Measurements from ENCODE around the gene CAMK2N2. TPM values are rescaled to one million over a fixed set of nuclear protein-coding genes. Genes with fewer than 3 reads are reported as not detected.

The CAMK2N2 gene
- total RNA-seq, 1 experiment from 2014 or later, result 0.66 TPM

DNA sequence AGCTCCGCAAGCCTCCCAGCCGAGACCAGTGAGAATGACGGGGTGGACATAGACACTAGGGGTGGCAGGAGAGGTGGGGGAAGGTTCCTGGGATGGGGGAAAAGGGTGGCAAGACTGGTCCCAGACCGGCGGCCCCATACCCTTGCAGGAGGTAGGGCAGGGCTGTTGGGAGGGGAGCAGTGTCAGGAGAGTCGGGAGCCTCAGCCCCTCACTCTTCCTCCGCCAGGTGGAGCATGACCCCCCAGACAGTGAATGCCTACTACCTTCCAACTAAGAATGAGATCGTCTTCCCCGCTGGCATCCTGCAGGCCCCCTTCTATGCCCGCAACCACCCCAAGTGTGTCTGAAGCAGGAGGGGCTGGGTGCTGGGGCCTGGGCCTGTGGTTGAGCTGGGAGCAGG lies 29.0 kb upstream of the CAMK2N2 start:
- no peaks in the 10 kb centered on the region for H3K9me3 Mint-ChIP-seq (ENCODE audit: unreplicated experiment)
- H3K4me1 Mint-ChIP-seq (ENCODE audit: low read depth, unreplicated experiment), result no peaks in the 10 kb centered on the region
- Histone ChIP-seq H3K4me3 (ENCODE audit: low read depth, low read length) (no peak overlapping the region), H3K4me1 (no peaks in the 10 kb centered on the region), H3K36me3 (ENCODE audit: control insufficient read depth, insufficient read depth, low read length) (no peaks in the 10 kb centered on the region), H3K9me3 (no peaks in the 10 kb centered on the region), H3K27me3 (replicated peaks; ENCODE audit: control insufficient read depth, insufficient read depth, low read length) (no peaks in the 10 kb centered on the region)
- TF ChIP-seq, protein P1, sequence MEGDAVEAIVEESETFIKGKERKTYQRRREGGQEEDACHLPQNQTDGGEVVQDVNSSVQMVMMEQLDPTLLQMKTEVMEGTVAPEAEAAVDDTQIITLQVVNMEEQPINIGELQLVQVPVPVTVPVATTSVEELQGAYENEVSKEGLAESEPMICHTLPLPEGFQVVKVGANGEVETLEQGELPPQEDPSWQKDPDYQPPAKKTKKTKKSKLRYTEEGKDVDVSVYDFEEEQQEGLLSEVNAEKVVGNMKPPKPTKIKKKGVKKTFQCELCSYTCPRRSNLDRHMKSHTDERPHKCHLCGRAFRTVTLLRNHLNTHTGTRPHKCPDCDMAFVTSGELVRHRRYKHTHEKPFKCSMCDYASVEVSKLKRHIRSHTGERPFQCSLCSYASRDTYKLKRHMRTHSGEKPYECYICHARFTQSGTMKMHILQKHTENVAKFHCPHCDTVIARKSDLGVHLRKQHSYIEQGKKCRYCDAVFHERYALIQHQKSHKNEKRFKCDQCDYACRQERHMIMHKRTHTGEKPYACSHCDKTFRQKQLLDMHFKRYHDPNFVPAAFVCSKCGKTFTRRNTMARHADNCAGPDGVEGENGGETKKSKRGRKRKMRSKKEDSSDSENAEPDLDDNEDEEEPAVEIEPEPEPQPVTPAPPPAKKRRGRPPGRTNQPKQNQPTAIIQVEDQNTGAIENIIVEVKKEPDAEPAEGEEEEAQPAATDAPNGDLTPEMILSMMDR (IDR thresholded peaks at IDR 0.05; ENCODE audit: insufficient read depth in 1 of 2, low read depth in 1 of 2, low read length in 1 of 2, severe bottlenecking in 1 of 2, unreplicated experiment in 1 of 2), result no peak
- DNase-seq, result no peak
- CTCF ChIA-PET, result no interaction called here
- no peaks in the 10 kb centered on the region for H3K36me3 Mint-ChIP-seq (ENCODE audit: insufficient read depth, unreplicated experiment)
- no TSS peak for BruUV-seq (replicated peaks)
- peaks cover 4% of the 10 kb centered on the region for H3K27me3 Mint-ChIP-seq (ENCODE audit: insufficient read depth, unreplicated experiment)
- intact Hi-C loops (cut with micrococcal nuclease; ENCODE audit: unreplicated experiment), result no loop called here
- no peak overlapping the region for H3K27ac Mint-ChIP-seq (ENCODE audit: unreplicated experiment)
- POLR2A ChIA-PET, result no interaction called here
- no peak overlapping the region for H3K4me3 Mint-ChIP-seq (ENCODE audit: unreplicated experiment)

DNA sequence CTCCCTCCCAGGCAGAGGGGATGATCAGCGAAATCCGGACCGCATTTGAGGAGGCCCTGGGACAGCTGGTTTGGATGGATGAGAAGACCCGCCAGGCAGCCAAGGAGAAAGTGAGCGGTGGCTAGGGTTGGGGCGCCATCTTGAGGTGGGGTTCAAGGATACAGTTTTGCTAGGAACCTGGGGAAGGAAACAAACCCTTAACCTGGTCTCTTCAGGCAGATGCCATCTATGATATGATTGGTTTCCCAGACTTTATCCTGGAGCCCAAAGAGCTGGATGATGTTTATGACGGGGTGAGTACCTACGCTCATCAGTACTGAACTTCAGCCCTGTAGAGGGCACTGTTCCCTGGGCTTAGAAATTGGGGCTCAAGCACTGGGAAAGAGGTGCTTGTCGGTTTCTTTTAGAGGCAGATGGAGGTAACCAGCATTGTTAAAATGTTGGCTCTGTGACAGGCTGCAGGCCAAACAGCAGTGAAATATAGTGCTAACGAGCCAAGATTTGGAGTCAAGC lies 28.1 kb upstream of the CAMK2N2 start:
- TF ChIP-seq, protein P1 (IDR thresholded peaks at IDR 0.05; ENCODE audit: insufficient read depth in 1 of 2, low read depth in 1 of 2, low read length in 1 of 2, severe bottlenecking in 1 of 2, unreplicated experiment in 1 of 2), result peak; percentile 40 to 63
- Mint-ChIP-seq H3K27ac (ENCODE audit: unreplicated experiment) (no peak overlapping the region), H3K27me3 (ENCODE audit: insufficient read depth, unreplicated experiment) (peaks cover 4% of the 10 kb centered on the region), H3K4me1 (ENCODE audit: low read depth, unreplicated experiment) (no peaks in the 10 kb centered on the region), H3K9me3 (ENCODE audit: unreplicated experiment) (no peaks in the 10 kb centered on the region), H3K4me3 (ENCODE audit: unreplicated experiment) (no peak overlapping the region), H3K36me3 (ENCODE audit: insufficient read depth, unreplicated experiment) (no peaks in the 10 kb centered on the region)
- peak; percentile 64 to 75 for DNase-seq
- no peaks in the 10 kb centered on the region for H3K36me3 ChIP-seq (ENCODE audit: control insufficient read depth, insufficient read depth, low read length)
- H3K27me3 ChIP-seq (replicated peaks; ENCODE audit: control insufficient read depth, insufficient read depth, low read length), result no peaks in the 10 kb centered on the region
- intact Hi-C loops (cut with micrococcal nuclease; ENCODE audit: unreplicated experiment), result loop anchor here (1.0 to 2.0 kb wide), 2 partner anchors 62 to 145 kb away; no protein-coding TSS in a partner anchor
- ChIA-PET POLR2A (no interaction called here), CTCF (interaction anchor here (0.6 to 1.2 kb wide), 6 partner anchors 11 to 272 kb away, joined by 3 to 4 read pairs (median 3); partner anchors contain the start of gene ABCC5)
- H3K4me1 ChIP-seq, result no peaks in the 10 kb centered on the region
- no peak overlapping the region for H3K4me3 ChIP-seq (ENCODE audit: low read depth, low read length)
- no peaks in the 10 kb centered on the region for H3K9me3 ChIP-seq
- no TSS peak for BruUV-seq (replicated peaks)

DNA sequence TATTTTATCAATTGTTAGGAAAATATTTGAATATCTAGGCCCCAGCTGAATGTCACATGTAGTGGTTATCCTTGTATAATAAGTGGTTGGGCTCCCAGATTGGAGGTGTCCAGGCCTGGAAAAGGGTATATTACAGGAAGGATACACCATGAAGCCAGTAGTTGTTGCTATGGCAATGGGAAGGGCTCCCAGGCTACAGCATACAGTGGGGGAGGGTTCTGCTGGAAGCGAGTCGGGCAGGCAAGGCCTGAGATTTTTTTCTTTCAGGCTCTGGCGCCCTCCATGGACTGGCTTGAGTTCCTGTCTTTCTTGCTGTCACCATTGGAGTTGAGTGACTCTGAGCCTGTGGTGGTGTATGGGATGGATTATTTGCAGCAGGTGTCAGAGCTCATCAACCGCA lies 23.3 kb upstream of the CAMK2N2 start:
- H3K36me3 ChIP-seq (ENCODE audit: control insufficient read depth, insufficient read depth, low read length), result no peaks in the 10 kb centered on the region
- CTCF ChIA-PET, result no interaction called here
- H3K36me3 Mint-ChIP-seq (ENCODE audit: insufficient read depth, unreplicated experiment), result no peaks in the 10 kb centered on the region
- no peaks in the 10 kb centered on the region for H3K9me3 ChIP-seq
- intact Hi-C loops (cut with micrococcal nuclease; ENCODE audit: unreplicated experiment), result loop anchor here (2.0 kb wide), 1 partner anchor 390 kb away; no protein-coding TSS in a partner anchor
- no peaks in the 10 kb centered on the region for H3K4me1 ChIP-seq
- TF ChIP-seq, protein P1 (IDR thresholded peaks at IDR 0.05; ENCODE audit: insufficient read depth in 1 of 2, low read depth in 1 of 2, low read length in 1 of 2, severe bottlenecking in 1 of 2, unreplicated experiment in 1 of 2), result peak; percentile 29 to 58
- H3K4me3 ChIP-seq (ENCODE audit: low read depth, low read length), result no peak overlapping the region
- H3K9me3 Mint-ChIP-seq (ENCODE audit: unreplicated experiment), result no peaks in the 10 kb centered on the region
- H3K27ac Mint-ChIP-seq (ENCODE audit: unreplicated experiment), result no peak overlapping the region
- no peaks in the 10 kb centered on the region for H3K4me1 Mint-ChIP-seq (ENCODE audit: low read depth, unreplicated experiment)
- peak; percentile 73 to 77 for DNase-seq
- BruUV-seq (replicated peaks), result no TSS peak
- H3K27me3 Mint-ChIP-seq (ENCODE audit: insufficient read depth, unreplicated experiment), result peaks cover 13% of the 10 kb centered on the region
- POLR2A ChIA-PET, result no interaction called here
- H3K4me3 Mint-ChIP-seq (ENCODE audit: unreplicated experiment), result no peak overlapping the region
- no peaks in the 10 kb centered on the region for H3K27me3 ChIP-seq (replicated peaks; ENCODE audit: control insufficient read depth, insufficient read depth, low read length)

Data from Caco-2 (cell line).